Epithelial cell of proximal tubule (primary cell): ENCODE data around the gene C6orf52. TPM values are rescaled to one million over a fixed set of nuclear protein-coding genes. Genes with fewer than 3 reads are reported as not detected.

ENCODE experiments used
- DNase-seq: peaks from one replicate; pipeline ENCODE4 v3.0.0-alpha.2; 2011; ENCODE audit warnings: low read depth
- H3K4me3 ChIP-seq: 2 replicates; pipeline ENCODE4 v1.5.1; 2011; ENCODE audit warnings: low read depth, mild to moderate bottlenecking, low read length
- total RNA-seq: library from RNA; depleted of rRNA; stranded (reverse); fragments of >200 nt; gene quantifications from 2 replicates; pipeline ENCODE4 v1.2.3, GENCODE V29; 2015
- TF ChIP-seq, protein P1 (sequence below): conservative IDR thresholded peaks from 2 replicates; pipeline ENCODE4 v1.5.1; 2012; ENCODE audit warnings: low read depth, mild to moderate bottlenecking, low read length

Gene C6orf52
- total RNA-seq, 1 donor from 2014 or later: 2.5 TPM

DNA sequence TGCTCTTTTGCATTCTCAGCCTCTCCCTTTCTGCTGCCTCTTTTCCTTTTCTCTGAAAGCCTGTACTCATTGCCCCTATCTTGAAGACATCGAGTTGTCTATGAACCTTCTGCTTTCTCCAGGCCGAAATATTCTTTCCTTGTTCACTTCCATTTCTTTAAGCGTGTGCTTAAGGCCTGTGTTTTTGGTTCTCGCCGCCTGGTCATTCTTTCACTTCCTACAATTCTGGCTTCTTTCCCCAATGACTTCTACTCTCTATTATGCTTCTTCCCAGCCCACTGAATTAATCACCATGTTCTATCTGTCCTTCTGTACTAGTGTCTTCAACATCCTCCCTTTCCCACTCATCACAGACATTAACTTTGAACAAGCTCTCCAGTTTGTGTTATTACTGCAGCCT, 69.6 kb downstream of the C6orf52 start:
- no peak for DNase-seq
- TF ChIP-seq, protein P1, sequence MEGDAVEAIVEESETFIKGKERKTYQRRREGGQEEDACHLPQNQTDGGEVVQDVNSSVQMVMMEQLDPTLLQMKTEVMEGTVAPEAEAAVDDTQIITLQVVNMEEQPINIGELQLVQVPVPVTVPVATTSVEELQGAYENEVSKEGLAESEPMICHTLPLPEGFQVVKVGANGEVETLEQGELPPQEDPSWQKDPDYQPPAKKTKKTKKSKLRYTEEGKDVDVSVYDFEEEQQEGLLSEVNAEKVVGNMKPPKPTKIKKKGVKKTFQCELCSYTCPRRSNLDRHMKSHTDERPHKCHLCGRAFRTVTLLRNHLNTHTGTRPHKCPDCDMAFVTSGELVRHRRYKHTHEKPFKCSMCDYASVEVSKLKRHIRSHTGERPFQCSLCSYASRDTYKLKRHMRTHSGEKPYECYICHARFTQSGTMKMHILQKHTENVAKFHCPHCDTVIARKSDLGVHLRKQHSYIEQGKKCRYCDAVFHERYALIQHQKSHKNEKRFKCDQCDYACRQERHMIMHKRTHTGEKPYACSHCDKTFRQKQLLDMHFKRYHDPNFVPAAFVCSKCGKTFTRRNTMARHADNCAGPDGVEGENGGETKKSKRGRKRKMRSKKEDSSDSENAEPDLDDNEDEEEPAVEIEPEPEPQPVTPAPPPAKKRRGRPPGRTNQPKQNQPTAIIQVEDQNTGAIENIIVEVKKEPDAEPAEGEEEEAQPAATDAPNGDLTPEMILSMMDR: no peak
- H3K4me3 ChIP-seq: no peak overlapping the region

DNA sequence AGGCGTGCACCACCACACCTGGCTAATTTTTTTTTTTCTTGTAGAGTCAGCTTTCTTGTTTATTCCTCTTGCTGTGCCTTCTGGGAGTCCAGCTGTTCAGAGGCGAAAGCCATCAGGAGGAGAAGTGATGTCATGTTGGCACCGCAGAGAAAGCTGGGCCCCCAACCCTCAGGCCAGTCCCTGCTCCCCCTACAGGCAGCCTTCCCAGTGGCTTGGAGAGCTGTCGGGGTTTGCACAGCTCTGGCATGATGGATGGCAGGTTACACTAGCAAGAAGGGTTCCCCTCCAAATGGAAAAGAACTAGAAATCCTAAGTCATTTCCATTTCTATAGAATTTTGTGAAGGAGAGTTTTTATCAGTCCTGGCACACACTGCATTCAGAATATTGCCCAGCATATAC, 72.6 kb downstream of the C6orf52 start:
- DNase-seq: no peak
- TF ChIP-seq, protein P1: peak; percentile 20

More for the DNA sequence above, 72.6 kb downstream of the C6orf52 start:
- H3K4me3 ChIP-seq: no peak overlapping the region

Other genes with a start within 250 kb of the C6orf52 start
- 17.5 and 31.2 TPM in 2 replicates for gene GCNT2, start 173.3 kb downstream of the C6orf52 start, total RNA-seq
- 29.7 and 35.4 TPM in 2 replicates for gene PAK1IP1, start 356 bp upstream of the C6orf52 start, total RNA-seq
- 158 and 198 TPM in 2 replicates for gene TMEM14C, start 28.5 kb upstream of the C6orf52 start, total RNA-seq
- 186 and 240 TPM in 2 replicates for gene TMEM14B, start 53.2 kb upstream of the C6orf52 start, total RNA-seq
- gene MAK, start 143.9 kb upstream of the C6orf52 start, total RNA-seq: 0.12 TPM in 1 of 2 replicates, not detected in the other
- gene GCM2, start 187.4 kb upstream of the C6orf52 start, total RNA-seq: not detected in 2 replicates
- gene SYCP2L, start 192.4 kb upstream of the C6orf52 start, total RNA-seq: 1.4 and 3.4 TPM in 2 replicates